ENCODE data around the gene SYNE4. TPM values are rescaled to one million over a fixed set of nuclear protein-coding genes. Genes with fewer than 3 reads are reported as not detected.

Gene SYNE4
- polyA plus RNA-seq, 1 donor from 2014 or later = 0.19 TPM

DNA sequence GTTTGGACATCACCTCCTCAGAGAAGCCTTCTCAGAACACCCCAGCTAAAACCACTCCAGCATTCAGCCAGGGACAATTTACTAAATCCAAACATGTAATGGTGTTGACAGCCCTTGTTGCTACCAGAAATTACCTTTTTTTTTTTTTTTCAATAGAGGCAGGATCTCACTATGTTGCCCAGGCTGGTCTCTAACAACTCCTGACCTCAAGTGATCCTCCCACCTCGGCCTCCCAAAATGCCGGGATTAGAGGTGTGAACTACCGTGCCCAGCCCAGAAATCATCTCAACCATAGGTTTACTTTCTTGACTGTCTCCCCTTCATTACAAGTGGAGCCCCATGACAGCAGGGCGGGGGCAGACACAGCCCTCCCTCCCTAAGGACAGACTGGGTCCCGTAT lies 14.8 kb upstream of the SYNE4 start:
- H3K36me3 ChIP-seq (ENCODE audit: insufficient read depth, low read length) = no peaks in the 10 kb centered on the region

GRCh38 chr19:36019061-36019670 lies 10.6 kb upstream of the SYNE4 start:
- no peak overlapping the region for H3K4me2 ChIP-seq (ENCODE audit: low read length)
- H3K79me2 ChIP-seq (replicated peaks; ENCODE audit: insufficient read depth, low read length) = no peaks in the 10 kb centered on the region
- no peaks in the 10 kb centered on the region for H4K20me1 ChIP-seq (ENCODE audit: insufficient read depth)
- no peak overlapping the region for H3K9ac ChIP-seq (ENCODE audit: low read length)
- no peaks in the 10 kb centered on the region for H3K9me2 ChIP-seq (ENCODE audit: insufficient read depth, low read length)
- no peaks in the 10 kb centered on the region for H3F3A ChIP-seq (ENCODE audit: insufficient read depth, low read length, poor library complexity, severe bottlenecking)
- TF ChIP-seq RAD21 (conservative IDR thresholded peaks at IDR 0.05) (no peak), SMC3 (conservative IDR thresholded peaks at IDR 0.05; ENCODE audit: poor library complexity) (no peak), TAF1 (IDR thresholded peaks at IDR 0.05; ENCODE audit: low read depth) (no peak), EP300 (conservative IDR thresholded peaks at IDR 0.05; ENCODE audit: poor library complexity, severe bottlenecking) (no peak)
- TF ChIP-seq, protein P1, sequence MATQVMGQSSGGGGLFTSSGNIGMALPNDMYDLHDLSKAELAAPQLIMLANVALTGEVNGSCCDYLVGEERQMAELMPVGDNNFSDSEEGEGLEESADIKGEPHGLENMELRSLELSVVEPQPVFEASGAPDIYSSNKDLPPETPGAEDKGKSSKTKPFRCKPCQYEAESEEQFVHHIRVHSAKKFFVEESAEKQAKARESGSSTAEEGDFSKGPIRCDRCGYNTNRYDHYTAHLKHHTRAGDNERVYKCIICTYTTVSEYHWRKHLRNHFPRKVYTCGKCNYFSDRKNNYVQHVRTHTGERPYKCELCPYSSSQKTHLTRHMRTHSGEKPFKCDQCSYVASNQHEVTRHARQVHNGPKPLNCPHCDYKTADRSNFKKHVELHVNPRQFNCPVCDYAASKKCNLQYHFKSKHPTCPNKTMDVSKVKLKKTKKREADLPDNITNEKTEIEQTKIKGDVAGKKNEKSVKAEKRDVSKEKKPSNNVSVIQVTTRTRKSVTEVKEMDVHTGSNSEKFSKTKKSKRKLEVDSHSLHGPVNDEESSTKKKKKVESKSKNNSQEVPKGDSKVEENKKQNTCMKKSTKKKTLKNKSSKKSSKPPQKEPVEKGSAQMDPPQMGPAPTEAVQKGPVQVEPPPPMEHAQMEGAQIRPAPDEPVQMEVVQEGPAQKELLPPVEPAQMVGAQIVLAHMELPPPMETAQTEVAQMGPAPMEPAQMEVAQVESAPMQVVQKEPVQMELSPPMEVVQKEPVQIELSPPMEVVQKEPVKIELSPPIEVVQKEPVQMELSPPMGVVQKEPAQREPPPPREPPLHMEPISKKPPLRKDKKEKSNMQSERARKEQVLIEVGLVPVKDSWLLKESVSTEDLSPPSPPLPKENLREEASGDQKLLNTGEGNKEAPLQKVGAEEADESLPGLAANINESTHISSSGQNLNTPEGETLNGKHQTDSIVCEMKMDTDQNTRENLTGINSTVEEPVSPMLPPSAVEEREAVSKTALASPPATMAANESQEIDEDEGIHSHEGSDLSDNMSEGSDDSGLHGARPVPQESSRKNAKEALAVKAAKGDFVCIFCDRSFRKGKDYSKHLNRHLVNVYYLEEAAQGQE (IDR thresholded peaks at IDR 0.05; ENCODE audit: borderline replicate concordance) = no peak
- H3K27ac ChIP-seq (ENCODE audit: low read length) = no peak overlapping the region
- H3K4me3 ChIP-seq (ENCODE audit: low read length) = no peak overlapping the region
- peaks cover 5% of the 10 kb centered on the region for H3K36me3 ChIP-seq (ENCODE audit: insufficient read depth, low read length)
- H3K9me3 ChIP-seq (ENCODE audit: low read length) = no peaks in the 10 kb centered on the region
- no peaks in the 10 kb centered on the region for H3K27me3 ChIP-seq (ENCODE audit: insufficient read depth, low read depth, low read length)
- no peak overlapping the region for H2AFZ ChIP-seq (ENCODE audit: low read depth, low read length)

More for the DNA sequence above, 14.8 kb upstream of the SYNE4 start:
- Histone ChIP-seq H3K9ac (ENCODE audit: low read length) (no peak overlapping the region), H3K4me3 (ENCODE audit: low read length) (no peak overlapping the region), H3K27me3 (ENCODE audit: insufficient read depth, low read depth, low read length) (no peaks in the 10 kb centered on the region), H3K9me3 (ENCODE audit: low read length) (no peaks in the 10 kb centered on the region), H3K79me2 (replicated peaks; ENCODE audit: insufficient read depth, low read length) (no peaks in the 10 kb centered on the region), H3K4me2 (ENCODE audit: low read length) (no peak overlapping the region), H3K27ac (ENCODE audit: low read length) (no peak overlapping the region), H3F3A (ENCODE audit: insufficient read depth, low read length, poor library complexity, severe bottlenecking) (no peaks in the 10 kb centered on the region), H3K9me2 (ENCODE audit: insufficient read depth, low read length) (no peaks in the 10 kb centered on the region), H2AFZ (ENCODE audit: low read depth, low read length) (no peak overlapping the region), H4K20me1 (ENCODE audit: insufficient read depth) (no peaks in the 10 kb centered on the region)
- TF ChIP-seq TAF1 (IDR thresholded peaks at IDR 0.05; ENCODE audit: low read depth) = no peak

DNA sequence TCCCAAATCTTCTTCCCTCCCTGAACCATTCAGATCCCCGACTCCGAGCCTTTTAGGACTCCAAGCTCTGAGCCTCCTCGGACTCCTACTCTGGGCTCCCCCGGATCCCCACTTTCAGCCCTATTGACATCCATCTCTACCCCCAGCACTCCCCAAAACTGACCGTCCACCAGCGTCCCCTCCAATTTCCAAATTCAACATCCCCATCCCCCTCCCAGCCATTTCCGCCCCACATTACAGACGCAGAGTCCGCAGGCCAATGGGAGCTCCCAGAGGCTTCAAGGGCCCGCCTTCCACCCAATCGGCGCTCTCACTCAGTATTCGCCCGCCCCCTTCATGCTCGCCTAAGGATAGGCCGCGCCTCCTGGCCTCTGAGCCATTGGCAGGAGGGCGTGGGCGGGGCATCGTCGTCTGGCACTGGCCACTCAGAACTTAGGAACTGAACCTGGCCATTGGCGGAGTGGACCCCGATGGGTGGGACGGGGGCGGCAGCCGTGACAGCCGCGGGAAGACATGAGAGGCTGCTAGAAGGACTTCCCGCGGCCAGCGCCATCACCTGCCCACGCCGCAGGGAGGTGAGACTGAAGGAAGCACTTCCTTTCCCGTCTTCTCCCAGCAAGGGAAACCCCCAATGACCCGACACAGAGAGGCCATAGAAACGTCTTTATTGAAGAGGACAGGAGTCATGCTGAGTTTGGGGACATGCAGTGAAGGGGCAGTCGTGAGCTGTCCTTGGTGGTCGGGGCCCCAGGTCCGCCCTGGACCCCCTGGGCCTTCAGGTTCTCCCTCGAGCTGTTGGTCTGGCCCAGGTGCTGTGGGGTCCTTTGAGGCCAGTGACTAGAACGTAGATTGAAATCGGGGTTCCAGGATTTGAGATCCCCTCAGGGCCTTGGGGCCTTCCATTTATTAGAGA lies 5.7 kb upstream of the SYNE4 start, which contains the start of gene ALKBH6:
Gene ALKBH6 (minus strand): TSS at position 202 of the 913 bp plus-strand sequence. CDS start 816 bp downstream, outside the sequence.
- Histone ChIP-seq H3K27me3 (ENCODE audit: insufficient read depth, low read depth, low read length) (no peaks in the 10 kb centered on the region), H3K9ac (ENCODE audit: low read length) (peak within 1 kb of the TSS; percentile 72), H3K27ac (ENCODE audit: low read length) (peak within 1 kb of the TSS; percentile 24), H4K20me1 (ENCODE audit: insufficient read depth) (no peaks in the 10 kb centered on the region), H3K4me3 (ENCODE audit: low read length) (peak within 1 kb of the TSS; percentile 72), H3K36me3 (ENCODE audit: insufficient read depth, low read length) (peaks cover 5% of the 10 kb centered on the region), H3F3A (ENCODE audit: insufficient read depth, low read length, poor library complexity, severe bottlenecking) (no peaks in the 10 kb centered on the region), H3K79me2 (replicated peaks; ENCODE audit: insufficient read depth, low read length) (no peaks in the 10 kb centered on the region), H3K4me2 (ENCODE audit: low read length) (peak within 1 kb of the TSS; percentile 53), H3K9me3 (ENCODE audit: low read length) (no peaks in the 10 kb centered on the region), H3K9me2 (ENCODE audit: insufficient read depth, low read length) (no peaks in the 10 kb centered on the region), H2AFZ (ENCODE audit: low read depth, low read length) (peak within 1 kb of the TSS; percentile 80)
- TF ChIP-seq POLR2AphosphoS5 (IDR thresholded peaks at IDR 0.05) (peak; percentile 66), RAD21 (conservative IDR thresholded peaks at IDR 0.05) (no peak), MXI1 (conservative IDR thresholded peaks at IDR 0.05; ENCODE audit: poor library complexity, severe bottlenecking) (peak; percentile 57)

All from neural cell (in vitro differentiated cells).